Measurements from ENCODE around the gene MFSD6. TPM values are rescaled to one million over a fixed set of nuclear protein-coding genes. Genes with fewer than 3 reads are reported as not detected.

The MFSD6 gene
- total and polyA plus RNA-seq, 2 of the 8 experiments (the other 6 are each of a cell fraction or from before 2014, with no cell fraction given) = 1.8 to 5.1 TPM

GRCh38 chr2:190378880-190379237 is 29.3 kb upstream of the MFSD6 start (continued):
- no peak for TF ChIP-seq CHD7 (IDR thresholded peaks at IDR 0.05; ENCODE audit: insufficient replicate concordance, low read length)
- no peak for TF ChIP-seq SUZ12 (IDR thresholded peaks at IDR 0.05; ENCODE audit: low read length)
- no peak for TF ChIP-seq ATF2 (IDR thresholded peaks at IDR 0.05; ENCODE audit: low read length)
- TF ChIP-seq GTF2F1 (IDR thresholded peaks at IDR 0.05; ENCODE audit: borderline replicate concordance, low read depth, low read length) = no peak
- TF ChIP-seq BRCA1 (IDR thresholded peaks at IDR 0.05; ENCODE audit: low read depth, low read length) = no peak
- TF ChIP-seq CEBPB (IDR thresholded peaks at IDR 0.05; ENCODE audit: low read depth, low read length) = no peak
- TF ChIP-seq TCF12 (IDR thresholded peaks at IDR 0.05; ENCODE audit: low read depth, low read length) = no peak
